ENCODE measurements around the gene MANBA. TPM values are rescaled to one million over a fixed set of nuclear protein-coding genes. Genes with fewer than 3 reads are reported as not detected.

The MANBA gene
- total RNA-seq, 1 donor from 2014 or later, result 35.8 TPM

GRCh38 chr4:102598086-102598761, 162.5 kb downstream of the MANBA start:
- H3K27me3 ChIP-seq, result no peaks in the 10 kb centered on the region
- peaks cover 14% of the 10 kb centered on the region for H3K4me1 ChIP-seq
- no peak overlapping the region for H3K27ac ChIP-seq
- H3K36me3 ChIP-seq, result peaks cover 3 to 55% of the 10 kb centered on the region in 2 donors
- TF ChIP-seq POLR2AphosphoS5 (IDR thresholded peaks at IDR 0.05; ENCODE audit: insufficient read depth in 1 of 2, low read depth in 1 of 2) (no peak), POLR2A (IDR thresholded peaks at IDR 0.05) (no peak), CTCF (IDR thresholded peaks at IDR 0.05) (no peak)
- no peak for DNase-seq (ENCODE audit: extremely low spot score in 2 of 2)
- H3K4me3 ChIP-seq, result no peak overlapping the region
- intact Hi-C loops (cut with DNase I), result no loop called here
- H3K9me3 ChIP-seq, result no peaks in the 10 kb centered on the region

- intact Hi-C loops (cut with DNase I), result no loop called here
- no peak for TF ChIP-seq CTCF (IDR thresholded peaks at IDR 0.05)
- no peak for TF ChIP-seq POLR2A (IDR thresholded peaks at IDR 0.05)
- no peak for TF ChIP-seq POLR2AphosphoS5 (IDR thresholded peaks at IDR 0.05; ENCODE audit: insufficient read depth in 1 of 2, low read depth in 1 of 2)
- H3K36me3 ChIP-seq, result peaks cover 3 to 41% of the 10 kb centered on the region in 2 donors
Observed at GRCh38 chr4:102596532-102596931, 164.2 kb downstream of the MANBA start.

GRCh38 chr4:102594000-102594399, 166.8 kb downstream of the MANBA start:
- H3K27me3 ChIP-seq, result no peaks in the 10 kb centered on the region
- peaks cover 3 to 39% of the 10 kb centered on the region in 2 donors for H3K36me3 ChIP-seq
- TF ChIP-seq POLR2AphosphoS5 (IDR thresholded peaks at IDR 0.05; ENCODE audit: insufficient read depth in 1 of 2, low read depth in 1 of 2), result no peak
- no peak for TF ChIP-seq CTCF (IDR thresholded peaks at IDR 0.05)
- TF ChIP-seq POLR2A (IDR thresholded peaks at IDR 0.05), result no peak
- peaks cover 12% of the 10 kb centered on the region for H3K4me1 ChIP-seq
- DNase-seq (ENCODE audit: extremely low spot score in 2 of 2), result no peak
- H3K9me3 ChIP-seq, result no peaks in the 10 kb centered on the region
- no peak overlapping the region for H3K27ac ChIP-seq
- intact Hi-C loops (cut with DNase I), result no loop called here
- no peak overlapping the region for H3K4me3 ChIP-seq

More at GRCh38 chr4:102596532-102596931, 164.2 kb downstream of the MANBA start:
- Histone ChIP-seq H3K4me1 (peaks cover 14% of the 10 kb centered on the region), H3K27ac (no peak overlapping the region), H3K9me3 (no peaks in the 10 kb centered on the region), H3K27me3 (no peaks in the 10 kb centered on the region), H3K4me3 (no peak overlapping the region)
- no peak for DNase-seq (ENCODE audit: extremely low spot score in 2 of 2)

- H3K36me3 ChIP-seq, result peaks cover 3 to 39% of the 10 kb centered on the region in 2 donors
- no peak overlapping the region for H3K27ac ChIP-seq
- H3K4me3 ChIP-seq, result no peak overlapping the region
- no peak for TF ChIP-seq POLR2A (IDR thresholded peaks at IDR 0.05)
- TF ChIP-seq CTCF (IDR thresholded peaks at IDR 0.05), result no peak
- TF ChIP-seq POLR2AphosphoS5 (IDR thresholded peaks at IDR 0.05; ENCODE audit: insufficient read depth in 1 of 2, low read depth in 1 of 2), result no peak
- H3K9me3 ChIP-seq, result no peaks in the 10 kb centered on the region
- H3K27me3 ChIP-seq, result no peaks in the 10 kb centered on the region
- H3K4me1 ChIP-seq, result peaks cover 3% of the 10 kb centered on the region
- intact Hi-C loops (cut with DNase I), result no loop called here
- DNase-seq (ENCODE audit: extremely low spot score in 2 of 2), result no peak
Observed at GRCh38 chr4:102593147-102593546, 167.6 kb downstream of the MANBA start.

- DNase-seq (ENCODE audit: extremely low spot score in 2 of 2), result no peak
- Histone ChIP-seq H3K27me3 (no peaks in the 10 kb centered on the region), H3K27ac (no peak overlapping the region), H3K36me3 (peaks cover 3 to 35% of the 10 kb centered on the region in 2 donors), H3K4me3 (no peak overlapping the region), H3K9me3 (no peaks in the 10 kb centered on the region), H3K4me1 (no peaks in the 10 kb centered on the region)
- TF ChIP-seq POLR2AphosphoS5 (IDR thresholded peaks at IDR 0.05; ENCODE audit: insufficient read depth in 1 of 2, low read depth in 1 of 2) (no peak), CTCF (IDR thresholded peaks at IDR 0.05) (no peak), POLR2A (IDR thresholded peaks at IDR 0.05) (no peak)
- intact Hi-C loops (cut with DNase I), result no loop called here
Observed at GRCh38 chr4:102592256-102592655, 168.5 kb downstream of the MANBA start.
